ENCODE results near the gene ARHGEF7. TPM values are rescaled to one million over a fixed set of nuclear protein-coding genes. Genes with fewer than 3 reads are reported as not detected.

Gene ARHGEF7
- total RNA-seq, 1 donor from 2014 or later, result 41.3 TPM

GRCh38 chr13:111095911-111096501 is 19.1 kb upstream of the ARHGEF7 start:
- intact Hi-C loops (cut with DNase I), result no loop called here
- DNase-seq (ENCODE audit: low spot score), result no peak

- DNase-seq (ENCODE audit: low spot score), result no peak
- intact Hi-C loops (cut with DNase I), result no loop called here
Measured at GRCh38 chr13:111099290-111099689, 15.8 kb upstream of the ARHGEF7 start.

GRCh38 chr13:111110054-111110453 is 5.1 kb upstream of the ARHGEF7 start:
- DNase-seq (ENCODE audit: low spot score), result no peak
- intact Hi-C loops (cut with DNase I), result no loop called here

- no peak for DNase-seq (ENCODE audit: low spot score)
- intact Hi-C loops (cut with DNase I), result no loop called here
Measured at GRCh38 chr13:111111376-111111937, 3.7 kb upstream of the ARHGEF7 start.

- no peak for DNase-seq (ENCODE audit: low spot score)
- intact Hi-C loops (cut with DNase I), result no loop called here
Measured at GRCh38 chr13:111112196-111112595, 2.9 kb upstream of the ARHGEF7 start.

- DNase-seq (ENCODE audit: low spot score), result no peak
- intact Hi-C loops (cut with DNase I), result loop anchor here (5.0 kb wide), 1 partner anchor 113 kb away; no protein-coding TSS in a partner anchor
Measured at GRCh38 chr13:111114362-111115060, 599 bp upstream of the ARHGEF7 start.

GRCh38 chr13:111115965-111116521 is 933 bp downstream of the ARHGEF7 start:
- no peak for DNase-seq (ENCODE audit: low spot score)
- intact Hi-C loops (cut with DNase I), result loop anchor here (5.0 kb wide), 1 partner anchor 111 kb away; no protein-coding TSS in a partner anchor

- intact Hi-C loops (cut with DNase I), result loop anchor here (5.0 kb wide), 1 partner anchor 110 kb away; no protein-coding TSS in a partner anchor
- no peak for DNase-seq (ENCODE audit: low spot score)
Measured at GRCh38 chr13:111116856-111117255, 1.7 kb downstream of the ARHGEF7 start.

- DNase-seq (ENCODE audit: low spot score), result no peak
- intact Hi-C loops (cut with DNase I), result loop anchor here (5.0 kb wide), 1 partner anchor 110 kb away; no protein-coding TSS in a partner anchor
Measured at GRCh38 chr13:111117289-111117688, 2.2 kb downstream of the ARHGEF7 start.

GRCh38 chr13:111117961-111118360 is 2.9 kb downstream of the ARHGEF7 start:
- DNase-seq (ENCODE audit: low spot score), result no peak
- intact Hi-C loops (cut with DNase I), result loop anchor here (5.0 kb wide), 1 partner anchor 109 kb away; no protein-coding TSS in a partner anchor

GRCh38 chr13:111118898-111119607 is 3.9 kb downstream of the ARHGEF7 start:
- intact Hi-C loops (cut with DNase I), result loop anchor here (5.0 kb wide), 1 partner anchor 108 kb away; no protein-coding TSS in a partner anchor
- no peak for DNase-seq (ENCODE audit: low spot score)

GRCh38 chr13:111119966-111120365 is 4.9 kb downstream of the ARHGEF7 start:
- no peak for DNase-seq (ENCODE audit: low spot score)
- intact Hi-C loops (cut with DNase I), result loop anchor here (5.0 kb wide), 1 partner anchor 107 kb away; no protein-coding TSS in a partner anchor

- no peak for DNase-seq (ENCODE audit: low spot score)
- intact Hi-C loops (cut with DNase I), result no loop called here
Measured at GRCh38 chr13:111120422-111120821, 5.3 kb downstream of the ARHGEF7 start.

- no peak for DNase-seq (ENCODE audit: low spot score)
- intact Hi-C loops (cut with DNase I), result no loop called here
Measured at GRCh38 chr13:111120913-111121312, 5.8 kb downstream of the ARHGEF7 start.

- intact Hi-C loops (cut with DNase I), result no loop called here
- DNase-seq (ENCODE audit: low spot score), result no peak
Measured at GRCh38 chr13:111121506-111121905, 6.4 kb downstream of the ARHGEF7 start.

- DNase-seq (ENCODE audit: low spot score), result no peak
- intact Hi-C loops (cut with DNase I), result no loop called here
Measured at GRCh38 chr13:111122056-111122455, 6.9 kb downstream of the ARHGEF7 start.

- no peak for DNase-seq (ENCODE audit: low spot score)
- intact Hi-C loops (cut with DNase I), result no loop called here
Measured at GRCh38 chr13:111122631-111123030, 7.5 kb downstream of the ARHGEF7 start.

GRCh38 chr13:111123221-111123620 is 8.1 kb downstream of the ARHGEF7 start:
- DNase-seq (ENCODE audit: low spot score), result no peak
- intact Hi-C loops (cut with DNase I), result no loop called here

- intact Hi-C loops (cut with DNase I), result no loop called here
- DNase-seq (ENCODE audit: low spot score), result no peak
Measured at GRCh38 chr13:111123649-111124048, 8.5 kb downstream of the ARHGEF7 start.

- intact Hi-C loops (cut with DNase I), result no loop called here
Measured at GRCh38 chr13:111126509-111126908, 11.4 kb downstream of the ARHGEF7 start.

More at GRCh38 chr13:111126509-111126908, 11.4 kb downstream of the ARHGEF7 start:
- no peak for DNase-seq (ENCODE audit: low spot score)
